HG02763 (cell line): ENCODE measurements around the gene KIF13A.
"Not testable (repeated sequence)": the region's sequence is repeated elsewhere in the genome, so short reads cannot be mapped to it uniquely, and the experiment has no call there.

Experiments
- ATAC-seq: cut with Tn5 transposase; IDR thresholded peaks from one replicate; pipeline ENCODE4 v1.9.1; 2021; ENCODE audit warnings: mild to moderate bottlenecking, moderate library complexity; ENCODE audit not compliant: unreplicated experiment

The KIF13A gene

DNA sequence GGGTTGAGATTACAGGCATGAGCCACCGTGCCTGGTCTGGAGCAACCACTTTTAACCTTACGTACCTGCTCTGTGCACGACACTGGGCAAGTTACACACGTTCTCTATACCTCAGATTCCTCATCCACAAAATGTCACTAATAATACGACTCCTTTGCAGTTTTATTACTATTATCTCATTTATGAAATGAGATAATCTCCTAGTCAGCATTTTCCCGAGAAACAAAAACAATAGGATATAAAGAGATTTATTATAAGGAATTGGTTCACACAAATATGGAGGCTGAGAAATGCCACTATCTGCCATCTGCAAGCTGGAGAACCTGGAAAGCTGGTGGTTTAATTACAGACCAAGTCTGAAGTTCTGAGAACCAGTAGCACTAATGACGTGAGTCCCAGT lies 12.0 kb upstream of the KIF13A start:
- no peak for ATAC-seq

DNA sequence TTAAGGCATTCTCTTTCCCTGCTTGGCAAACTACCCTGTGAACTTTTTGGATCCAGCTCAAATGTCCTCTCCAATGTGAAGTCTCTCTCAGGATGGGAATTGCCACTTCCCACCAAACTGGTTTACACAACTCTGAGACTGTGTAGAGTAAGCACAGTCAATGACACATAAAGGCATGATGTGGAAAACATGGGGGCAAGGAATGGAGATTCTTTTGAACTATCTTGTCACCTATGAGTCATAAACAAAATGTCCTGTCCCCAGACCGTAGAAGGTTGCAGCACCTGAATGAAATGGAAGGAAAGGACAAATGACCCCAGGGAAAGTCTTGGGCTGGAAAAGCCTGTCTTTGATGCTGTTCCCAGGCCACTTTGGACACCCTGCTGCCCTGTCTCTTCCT lies 11.0 kb upstream of the KIF13A start:
- ATAC-seq: no peak

DNA sequence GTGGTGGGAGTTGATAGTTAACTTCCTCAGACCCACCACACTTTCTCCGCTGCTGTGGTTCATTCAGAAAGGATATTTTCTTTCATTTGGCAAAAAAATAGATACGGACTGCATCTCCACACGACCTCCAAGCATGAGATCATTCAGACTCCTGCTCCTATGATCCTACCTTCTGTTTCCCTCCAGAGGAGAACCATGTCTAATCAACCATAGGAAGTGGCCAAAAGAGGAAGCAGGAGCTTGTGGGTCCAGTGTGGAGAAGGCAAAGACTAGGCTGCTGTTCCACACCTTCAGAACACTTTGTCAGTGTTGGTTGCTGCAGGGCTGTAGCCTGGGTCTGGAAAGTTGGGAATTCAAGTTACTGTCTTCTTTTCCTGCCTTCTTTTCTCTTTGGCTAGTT lies 10.6 kb upstream of the KIF13A start:
- ATAC-seq: no peak

DNA sequence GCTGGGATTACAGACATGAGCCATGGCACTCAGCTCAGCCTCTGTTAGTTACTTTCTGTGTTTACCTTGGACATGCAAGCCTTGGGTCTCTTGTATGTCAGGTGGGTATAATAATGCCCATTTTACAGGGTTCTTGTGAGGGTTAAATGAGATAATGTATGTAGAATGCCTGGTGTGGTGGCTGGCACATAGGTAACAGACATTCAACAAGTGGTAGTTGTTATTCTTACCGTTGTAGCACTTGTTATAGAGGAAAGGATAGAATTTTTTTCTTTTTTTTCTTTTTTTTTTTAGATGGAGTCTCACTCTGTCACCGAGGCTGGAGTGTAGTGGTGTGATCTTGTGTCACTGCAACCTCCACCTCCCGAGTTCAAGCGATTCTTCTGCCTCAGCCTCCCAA lies 8.0 kb upstream of the KIF13A start:
- ATAC-seq: no peak

DNA sequence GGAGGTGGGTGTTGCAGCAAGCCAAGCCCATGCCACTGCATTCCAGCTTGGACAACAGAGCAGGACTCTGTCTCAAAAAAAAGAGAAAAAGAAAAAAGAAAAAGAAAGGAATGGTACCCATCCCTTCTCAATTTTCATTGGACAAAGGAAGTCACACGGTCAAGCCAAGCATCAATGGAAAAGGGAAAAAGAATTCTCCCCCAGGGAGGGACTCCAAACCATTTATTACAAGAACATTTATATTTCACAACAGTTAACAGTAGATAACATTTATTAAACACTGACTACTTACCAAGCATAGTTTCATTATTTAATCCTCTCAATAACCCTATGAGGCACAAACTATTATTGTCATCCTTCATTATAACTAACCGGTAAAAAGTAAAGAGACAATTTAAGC lies 6.6 kb upstream of the KIF13A start:
- ATAC-seq: no peak

DNA sequence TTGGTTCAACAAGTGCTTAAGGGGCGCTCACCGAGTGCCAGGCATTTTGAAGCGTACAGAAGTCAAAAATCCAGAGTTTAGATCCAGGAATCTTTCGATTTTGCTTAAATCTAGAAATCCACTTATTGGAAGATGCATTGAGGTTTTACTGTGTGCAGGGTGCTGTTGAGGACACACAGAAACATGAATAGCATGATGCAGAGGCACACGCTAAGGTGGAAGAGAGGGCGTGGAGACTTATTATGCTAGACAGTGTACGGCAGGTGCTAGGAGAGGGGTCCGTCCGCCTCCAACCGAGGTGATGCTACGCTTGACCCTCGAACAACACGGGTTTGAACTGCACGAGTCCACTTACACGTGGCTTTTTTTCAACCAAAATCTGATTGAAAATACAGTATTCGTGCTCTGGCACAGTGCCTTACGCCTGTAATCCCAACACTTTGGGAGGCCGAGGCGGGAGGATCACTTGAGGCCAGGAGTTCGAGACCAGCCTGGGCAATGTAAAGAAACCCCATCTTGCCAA lies 1.0 kb upstream of the KIF13A start:
- ATAC-seq: peak; percentile 1

DNA sequence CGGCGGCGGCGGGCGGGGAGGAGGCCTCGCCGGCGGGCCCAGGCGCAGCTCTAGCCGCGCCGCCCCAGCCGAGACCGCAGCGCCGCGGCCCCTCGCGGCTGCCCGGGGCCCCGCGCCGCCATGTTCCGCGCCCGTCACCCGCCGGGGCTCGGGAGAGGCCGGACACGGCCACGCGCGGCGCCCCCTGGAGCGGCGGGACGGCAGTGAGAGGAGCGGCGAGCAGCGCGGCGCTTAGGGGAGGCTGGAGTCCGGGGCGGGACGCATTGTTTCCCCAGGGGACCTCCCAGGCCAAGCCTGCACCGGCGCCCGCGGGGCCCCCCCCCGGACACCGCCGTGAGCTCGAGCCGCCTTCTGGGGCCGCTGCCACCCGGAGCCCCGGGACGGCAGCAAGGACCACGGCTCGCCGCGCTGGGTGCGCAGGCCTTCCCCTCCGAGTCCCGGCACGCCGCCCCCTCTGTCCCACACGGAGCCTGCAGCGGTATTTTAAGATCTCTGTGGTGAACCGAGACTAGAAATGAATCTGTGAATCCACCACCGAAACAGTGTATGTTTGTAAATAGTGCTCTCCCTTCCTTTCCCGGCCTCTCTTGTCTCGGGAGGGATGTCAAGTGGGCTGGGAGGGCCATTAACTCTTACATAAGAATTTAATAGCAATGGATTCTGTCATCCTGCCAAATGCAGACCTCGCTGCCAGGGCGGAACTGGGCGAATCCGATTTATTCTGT lies 424 bp upstream of the KIF13A start:
- peak; percentile 70 for ATAC-seq

DNA sequence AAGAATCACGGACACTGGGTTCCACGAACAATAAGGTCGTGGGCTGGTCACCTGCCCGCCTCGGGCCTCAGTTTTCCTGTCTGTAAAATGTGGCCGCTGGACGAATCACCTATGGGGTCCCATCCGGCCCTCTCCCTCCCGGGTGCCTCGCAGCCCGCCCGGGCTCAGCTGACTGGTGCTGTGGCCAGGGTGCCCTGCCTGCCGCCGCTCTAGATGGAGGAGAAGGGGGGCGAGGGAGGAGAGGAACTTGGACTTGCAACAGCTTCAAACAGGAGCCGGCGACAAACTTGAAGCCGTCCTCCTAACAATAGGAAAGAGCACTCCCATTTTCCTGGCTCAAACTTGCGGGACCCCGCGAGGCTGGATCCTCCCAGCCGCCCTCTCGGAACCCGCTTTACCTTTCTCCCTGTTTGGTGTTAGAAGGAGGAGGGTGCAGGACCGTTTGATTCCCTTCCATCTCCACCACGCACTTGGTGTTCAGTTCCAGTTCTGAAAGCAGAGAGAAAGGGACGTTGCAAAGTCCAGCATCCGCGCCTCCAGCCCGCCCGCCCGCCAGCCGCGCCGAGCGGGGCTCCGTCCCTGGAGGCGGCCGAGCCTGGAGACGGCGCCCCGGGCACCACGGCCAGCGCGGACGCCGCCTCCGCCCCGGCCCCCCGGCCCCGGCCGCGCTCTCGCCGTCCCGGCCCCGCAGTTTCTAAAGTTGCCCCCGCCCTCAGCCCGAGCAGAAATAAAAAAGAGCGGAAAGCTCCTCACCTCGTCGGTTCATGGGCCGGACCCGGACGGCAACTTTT lies 584 bp downstream of the KIF13A start:
- peak; percentile 24 for ATAC-seq

DNA sequence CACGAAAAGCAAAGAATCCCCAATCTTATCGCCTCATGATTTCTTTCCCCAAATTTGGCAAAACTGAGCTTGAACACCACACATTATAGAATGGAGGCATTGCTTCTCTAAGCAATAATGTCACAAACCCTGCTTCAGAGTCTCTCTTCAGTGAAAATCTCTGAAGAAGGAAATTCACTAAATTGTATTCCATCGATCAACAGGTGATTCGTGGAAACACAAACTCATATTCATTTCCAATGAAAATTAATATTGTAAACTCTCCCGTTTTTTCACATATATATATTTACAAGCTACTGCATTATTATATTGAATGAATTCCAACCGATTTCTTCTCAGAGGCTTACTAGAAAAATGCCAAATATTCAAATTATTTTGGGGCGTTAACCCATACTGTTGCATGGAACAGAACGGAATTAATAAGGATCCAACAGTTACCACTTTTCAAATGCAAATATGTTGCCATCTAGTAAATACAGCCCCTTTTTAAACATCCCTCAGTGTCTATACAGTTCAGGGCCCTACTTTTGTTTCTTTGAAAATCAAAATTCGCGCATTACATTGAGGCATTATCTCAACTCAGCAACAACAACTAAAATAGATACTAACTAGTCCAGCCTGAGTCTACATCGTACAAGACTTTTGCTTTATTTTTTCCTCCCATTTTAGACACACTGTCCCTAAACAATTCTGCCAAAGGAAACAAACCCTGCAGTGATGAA lies 1.3 kb downstream of the KIF13A start:
- no peak for ATAC-seq

DNA sequence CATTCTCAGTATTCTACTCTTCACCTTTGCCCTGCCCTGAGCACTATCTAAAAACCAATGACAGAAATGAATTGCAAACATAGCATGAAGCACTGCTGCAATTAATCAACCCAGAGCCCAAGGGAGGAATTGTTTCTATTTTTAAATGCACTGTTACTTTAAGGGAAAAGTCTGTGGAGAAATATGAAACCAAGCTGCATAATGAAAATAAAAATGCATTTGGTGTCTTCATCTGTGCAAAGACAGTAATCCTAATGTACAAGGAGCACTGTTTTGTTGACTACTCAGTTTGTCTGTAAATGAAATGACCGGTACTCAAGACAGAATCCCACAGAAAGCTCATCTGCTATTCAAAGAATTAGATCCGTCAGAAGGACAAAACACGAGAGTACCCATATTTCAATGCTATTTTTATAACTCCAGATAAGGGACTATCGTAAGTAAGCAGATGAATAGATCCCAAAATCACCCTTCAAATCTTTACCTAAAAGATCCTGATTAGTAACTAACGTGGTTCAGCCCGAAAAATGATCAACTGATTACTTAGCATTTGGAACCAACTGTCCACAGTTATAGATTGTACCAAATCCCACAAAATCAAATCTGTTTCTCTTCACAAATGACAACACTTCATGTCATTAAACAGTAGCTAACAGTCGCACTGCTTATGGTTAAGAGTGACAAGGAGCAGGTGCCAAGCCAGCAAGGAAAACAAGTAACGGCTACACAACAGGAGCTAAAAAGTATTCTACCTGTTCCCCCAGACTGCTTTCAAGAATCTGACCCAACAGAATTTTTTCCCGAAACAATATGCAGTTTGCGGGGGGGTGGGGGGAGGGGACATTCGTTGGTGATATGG lies 2.4 kb downstream of the KIF13A start:
- ATAC-seq: no peak

DNA sequence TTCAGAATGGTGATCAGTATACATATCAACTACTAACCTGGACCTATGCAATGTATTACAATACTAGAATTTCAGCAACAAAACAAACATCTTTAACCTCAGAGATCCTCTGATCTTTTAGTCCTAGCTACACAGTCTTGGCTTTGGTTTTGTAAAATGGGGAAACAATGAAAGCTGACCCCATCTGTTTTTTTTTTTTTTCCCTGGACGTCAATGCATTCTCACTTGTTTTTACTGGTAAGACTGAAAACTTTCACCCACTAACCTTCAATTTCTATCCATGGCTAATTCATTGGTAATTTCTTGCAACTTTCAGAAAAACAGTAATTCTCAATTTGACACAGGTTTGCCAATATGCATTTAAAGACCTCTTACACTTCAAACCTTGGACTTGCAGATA lies 3.0 kb downstream of the KIF13A start:
- ATAC-seq: no peak

DNA sequence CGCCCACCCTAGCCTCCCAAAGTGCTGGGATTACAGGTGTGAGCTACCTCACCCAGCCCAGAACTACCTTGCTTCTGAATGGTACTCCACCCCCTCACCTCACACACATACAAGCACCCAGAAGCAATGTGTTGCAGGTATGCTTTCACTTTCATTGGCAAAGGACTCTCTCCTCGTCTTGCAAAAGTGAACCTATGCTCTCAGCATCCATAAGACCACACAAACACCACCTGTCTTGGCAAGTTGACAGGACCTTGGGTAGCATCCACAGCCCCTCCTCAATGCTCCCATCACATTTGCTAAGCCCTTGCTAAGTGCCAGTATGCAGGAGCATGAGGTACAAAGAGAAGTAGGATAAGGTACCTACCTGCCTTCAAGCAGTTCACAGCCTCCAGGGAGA lies 3.7 kb downstream of the KIF13A start:
- no peak for ATAC-seq

DNA sequence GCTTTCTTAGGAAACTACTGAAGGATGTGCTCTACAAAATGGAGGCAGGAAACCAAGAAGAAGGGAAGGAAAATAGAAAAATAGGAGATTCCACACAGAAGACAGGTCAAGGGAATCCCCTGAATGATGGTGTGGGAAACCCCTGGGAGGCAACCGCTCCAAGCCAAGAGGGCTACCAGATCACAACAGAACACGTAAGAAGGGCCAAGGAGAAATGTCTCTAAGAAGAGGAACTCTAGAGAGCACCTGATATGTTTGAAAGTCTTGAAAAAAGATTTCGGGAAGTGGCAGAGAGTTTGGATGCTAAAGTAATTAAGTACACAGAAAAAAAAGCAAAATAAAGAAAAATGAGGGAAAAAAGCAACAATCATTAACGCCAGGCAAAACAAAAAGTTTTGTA lies 7.1 kb downstream of the KIF13A start:
- no peak for ATAC-seq

DNA sequence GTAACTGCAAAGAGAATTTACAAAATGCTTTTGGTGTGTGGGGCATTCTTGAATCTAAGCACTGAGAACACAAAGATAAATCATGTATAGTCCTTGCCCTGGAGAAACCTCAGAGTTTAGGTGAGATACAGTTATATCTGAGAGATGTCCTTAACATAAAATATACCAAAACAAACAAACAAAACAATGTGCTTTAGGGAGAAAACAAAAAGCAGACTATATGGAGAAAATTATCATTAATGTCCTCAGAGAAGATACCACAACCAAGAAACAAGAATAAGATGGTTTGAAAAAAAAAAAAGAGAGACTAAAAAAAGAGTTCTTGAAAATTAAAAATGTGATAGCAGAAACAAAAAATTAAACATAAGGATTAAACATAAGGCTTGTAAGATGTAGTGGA lies 8.0 kb downstream of the KIF13A start:
- no peak for ATAC-seq

DNA sequence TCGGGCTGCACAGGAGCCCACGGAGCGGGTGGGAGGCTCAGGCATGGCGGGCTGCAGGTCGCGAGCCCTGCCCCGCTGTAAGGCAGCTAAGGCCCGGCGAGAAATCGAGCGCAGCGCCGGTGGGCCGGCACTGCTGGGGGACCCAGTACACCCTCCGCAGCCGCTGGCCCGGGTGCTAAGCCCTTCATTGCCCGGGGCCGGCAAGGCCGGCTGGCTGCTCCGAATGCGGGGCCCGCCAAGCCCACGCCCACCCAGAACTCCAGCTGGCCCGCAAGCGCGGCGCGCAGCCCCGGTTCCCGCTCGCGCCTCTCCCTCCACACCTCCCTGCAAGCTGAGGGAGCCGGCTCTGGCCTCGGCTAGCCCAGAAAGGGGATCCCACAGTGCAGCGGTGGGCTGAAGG lies 11.2 kb downstream of the KIF13A start:
- not testable (repeated sequence) for ATAC-seq

DNA sequence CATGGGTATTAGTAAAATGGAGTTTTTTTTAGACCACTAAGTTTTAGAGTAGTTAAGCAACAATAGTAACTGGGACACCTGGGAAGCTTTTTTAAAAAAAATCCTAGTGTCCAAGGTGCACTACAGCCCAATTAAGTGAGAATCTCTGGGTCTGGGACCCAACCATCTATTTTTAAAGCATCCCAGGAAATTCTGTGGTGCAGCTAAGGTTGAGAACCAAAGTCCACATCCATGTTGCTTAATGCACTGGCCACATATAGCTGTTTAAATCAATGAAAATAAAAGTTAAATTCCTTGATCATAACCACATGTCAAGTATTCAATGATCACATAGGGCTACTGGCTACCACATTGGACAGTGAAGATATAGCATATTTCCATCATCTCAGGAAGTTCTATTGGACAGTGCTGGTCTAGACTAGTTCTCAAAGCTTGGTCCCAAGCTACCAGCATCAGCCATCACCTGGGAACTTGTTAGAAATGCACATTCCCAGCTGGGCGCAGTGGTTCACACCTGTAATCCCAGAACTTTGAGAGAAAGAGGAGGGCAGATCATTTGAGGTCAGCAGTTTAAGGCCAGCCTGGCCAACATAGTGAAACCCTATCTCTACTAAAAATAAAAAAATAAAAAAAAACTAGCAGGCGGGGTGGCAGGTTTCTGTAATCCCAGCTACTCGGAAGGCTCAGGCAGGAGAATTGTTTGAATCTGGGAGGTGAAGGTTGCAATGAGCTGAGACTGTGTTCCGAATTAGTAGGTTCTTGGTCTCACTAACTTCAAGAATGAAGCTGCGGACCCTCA lies 12.7 kb downstream of the KIF13A start:
- ATAC-seq: no peak

DNA sequence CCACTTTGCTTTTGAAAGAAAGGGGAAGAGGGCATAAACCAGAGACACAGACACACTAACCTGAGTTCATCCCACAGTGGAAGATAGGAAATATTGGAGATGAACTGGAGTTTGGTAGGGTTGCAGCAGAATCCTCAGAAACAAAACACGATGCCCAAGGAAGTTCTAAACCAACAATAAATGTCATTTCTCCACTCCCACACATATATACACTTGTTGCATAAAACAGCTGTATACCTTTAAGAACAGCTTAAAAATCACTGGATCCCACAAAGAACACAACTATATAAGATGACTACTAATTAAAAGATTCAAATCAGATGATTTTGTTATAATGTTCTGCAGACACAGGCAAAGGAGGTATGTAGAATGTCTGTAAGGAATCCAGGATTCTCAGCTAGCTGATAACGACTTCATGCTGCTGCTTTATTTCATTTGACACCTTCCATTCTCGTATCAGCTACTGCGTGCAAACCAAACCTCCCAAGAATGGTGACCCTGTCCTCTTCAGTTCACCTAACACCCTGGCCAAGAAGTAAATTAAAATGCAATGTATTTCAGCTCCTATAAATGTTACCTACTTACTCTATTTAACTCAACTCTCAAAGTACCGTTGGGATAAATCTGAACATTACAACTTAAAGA lies 14.3 kb downstream of the KIF13A start:
- ATAC-seq: no peak

DNA sequence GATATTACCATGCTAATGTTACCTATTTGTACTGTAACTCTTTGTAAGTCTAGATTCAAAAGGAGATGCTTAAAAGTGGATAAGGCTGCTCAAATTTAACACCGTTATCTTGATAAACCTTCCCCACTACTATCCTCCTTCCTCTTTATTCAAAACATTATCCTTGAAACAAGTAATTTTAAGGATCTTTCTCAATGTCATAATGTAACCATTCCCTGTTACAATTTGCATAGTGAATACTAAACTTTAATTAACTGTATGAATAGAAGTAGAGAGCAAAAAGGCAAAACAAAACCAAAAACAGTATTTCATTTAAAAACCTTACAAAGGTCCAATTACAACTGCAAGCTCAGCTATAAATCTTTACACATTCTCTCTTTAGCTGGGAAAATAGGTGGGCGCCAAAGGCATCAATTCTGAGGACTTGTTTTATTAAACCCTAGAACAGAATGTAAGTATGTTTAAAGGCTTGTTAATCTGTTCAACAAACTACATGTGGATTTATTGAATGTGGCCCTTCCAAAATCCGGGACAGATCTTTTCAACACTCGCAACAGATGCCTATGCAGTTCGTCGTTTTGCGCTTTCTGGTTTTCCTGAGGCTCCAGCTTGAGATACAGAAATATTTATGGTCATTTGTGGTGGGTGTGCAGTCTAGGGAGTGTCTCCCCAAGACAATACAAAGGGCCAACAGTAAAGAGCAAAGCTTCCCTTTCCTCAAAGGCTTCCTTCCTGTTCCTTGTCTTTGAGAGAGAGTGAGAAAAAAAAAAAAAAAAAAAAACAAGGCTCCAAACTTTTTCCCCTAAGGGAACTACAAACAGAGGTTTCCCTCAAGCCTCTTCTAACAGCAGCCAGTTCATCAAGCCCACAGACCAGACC lies 15.1 kb downstream of the KIF13A start:
- no peak for ATAC-seq
